Skeletal muscle tissue (tissue), 4 donors: Measurements from ENCODE around the gene FAM177A1. TPM values are rescaled to one million over a fixed set of nuclear protein-coding genes. Genes with fewer than 3 reads are reported as not detected.
A peak's percentile ranks its signal among the peaks of the same experiment; 100 is the strongest.
"Not testable (repeated sequence)": the region's sequence is repeated elsewhere in the genome, so short reads cannot be mapped to it uniquely, and the experiment has no call there.

Source experiments
- H3K27ac ChIP-seq: one replicate; pipeline ENCODE4 v1.7.0; 2013; ENCODE audit warnings: mild to moderate bottlenecking, low read depth, low read length, inconsistent platforms
- H3K27me3 ChIP-seq, 3 donors: one replicate each; pipeline ENCODE4 v1.7.0; 2013; ENCODE audit warnings: low read length in 3 of 3; ENCODE audit not compliant: control insufficient read depth in 3 of 3, insufficient read depth in 3 of 3
- H3K36me3 ChIP-seq, 3 donors: one replicate each; pipeline ENCODE4 v1.7.0; 2013; ENCODE audit warnings: low read length in 3 of 3; ENCODE audit not compliant: control insufficient read depth in 3 of 3, insufficient read depth in 3 of 3
- H3K4me1 ChIP-seq, 3 donors: one replicate each; pipeline ENCODE4 v1.7.0; 2013; ENCODE audit warnings: low read length in 3 of 3, mild to moderate bottlenecking in 3 of 3; ENCODE audit not compliant: control insufficient read depth in 3 of 3, insufficient read depth in 3 of 3
- H3K4me3 ChIP-seq, 3 donors: one replicate each; pipeline ENCODE4 v1.7.0; 2013; ENCODE audit warnings: low read length in 3 of 3
- H3K9ac ChIP-seq, 3 donors: one replicate each; pipeline ENCODE4 v1.7.0; 2013; ENCODE audit warnings: low read length in 3 of 3, mild to moderate bottlenecking in 3 of 3, moderate library complexity in 2 of 3, low read depth in 1 of 3
- H3K9me3 ChIP-seq, 3 donors: one replicate each; pipeline ENCODE4 v1.7.0; 2013; ENCODE audit warnings: low read length in 3 of 3; ENCODE audit not compliant: control insufficient read depth in 3 of 3
- total RNA-seq: library from RNA; depleted of rRNA; stranded (reverse); fragments of >200 nt; gene quantifications from one replicate; pipeline ENCODE4 v1.2.3, GENCODE V29; 2014
- donor health status: Osteomylitis.

Gene FAM177A1
- total RNA-seq, 1 donor from 2014 or later = 13.6 TPM

GRCh38 chr14:35085441-35085840, 39.4 kb downstream of the FAM177A1 start:
- Histone ChIP-seq H3K27me3 (no peaks in the 10 kb centered on the region), H3K36me3 (peaks cover 9 to 48% (median 45%) of the 10 kb centered on the region in 3 donors), H3K9ac (no peak overlapping the region), H3K4me1 (no peaks in the 10 kb centered on the region), H3K9me3 (no peaks in the 10 kb centered on the region), H3K4me3 (no peak overlapping the region), H3K27ac (no peak overlapping the region)

GRCh38 chr14:35088514-35088913, 42.4 kb downstream of the FAM177A1 start:
- Histone ChIP-seq H3K27me3 (no peaks in the 10 kb centered on the region), H3K27ac (no peak overlapping the region), H3K9ac (no peak overlapping the region), H3K9me3 (no peaks in the 10 kb centered on the region), H3K4me1 (no peaks in the 10 kb centered on the region), H3K36me3 (peaks cover 8 to 34% (median 26%) of the 10 kb centered on the region in 3 donors), H3K4me3 (no peak overlapping the region)

DNA sequence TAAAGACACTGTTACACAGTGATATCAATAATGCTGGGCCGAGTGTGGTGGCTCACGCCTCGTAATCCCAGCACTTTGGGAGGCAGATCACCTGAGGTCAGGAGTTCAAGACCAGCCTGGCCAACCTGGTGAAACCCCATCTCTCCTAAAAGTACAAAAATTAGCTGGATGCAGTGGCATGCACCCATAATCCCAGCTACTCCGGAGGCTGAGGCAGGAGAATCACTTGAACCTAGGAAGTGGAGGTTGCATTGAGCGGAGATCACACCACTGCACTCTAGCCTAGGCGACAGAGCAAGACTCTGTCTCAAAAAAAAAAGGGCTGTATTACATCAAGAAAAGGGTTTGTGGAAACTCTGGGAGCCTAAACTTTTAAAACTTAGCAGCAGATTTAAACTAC, 48.6 kb downstream of the FAM177A1 start:
- not testable (repeated sequence) for H3K27me3 ChIP-seq, H3K9me3 ChIP-seq, H3K4me3 ChIP-seq, H3K4me1 ChIP-seq, H3K27ac ChIP-seq, H3K9ac ChIP-seq
- H3K36me3 ChIP-seq = peaks cover 8 to 32% (median 30%) of the 10 kb centered on the region in 3 donors

DNA sequence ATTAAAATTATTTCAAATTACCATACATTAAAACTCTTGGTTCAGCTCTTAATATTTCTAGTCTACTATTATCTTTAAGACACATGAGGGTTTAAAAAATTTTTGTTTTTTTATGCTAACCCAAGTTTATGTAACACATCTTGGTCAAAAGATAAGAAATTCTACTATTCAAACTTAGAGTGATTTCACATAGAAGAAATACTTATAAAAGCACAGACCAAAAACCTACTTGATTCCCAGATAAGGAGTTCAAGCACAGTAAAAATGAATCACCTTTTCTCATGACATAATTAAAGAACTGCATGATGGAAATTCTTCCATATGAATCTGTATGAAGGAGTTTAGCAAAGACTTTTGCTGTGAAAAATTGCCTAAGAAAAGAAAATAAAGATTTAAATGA, 61.8 kb downstream of the FAM177A1 start:
- peaks cover 15 to 53% (median 45%) of the 10 kb centered on the region in 3 donors for H3K36me3 ChIP-seq
- H3K27ac ChIP-seq = no peak overlapping the region
- H3K4me1 ChIP-seq = no peaks in the 10 kb centered on the region

DNA sequence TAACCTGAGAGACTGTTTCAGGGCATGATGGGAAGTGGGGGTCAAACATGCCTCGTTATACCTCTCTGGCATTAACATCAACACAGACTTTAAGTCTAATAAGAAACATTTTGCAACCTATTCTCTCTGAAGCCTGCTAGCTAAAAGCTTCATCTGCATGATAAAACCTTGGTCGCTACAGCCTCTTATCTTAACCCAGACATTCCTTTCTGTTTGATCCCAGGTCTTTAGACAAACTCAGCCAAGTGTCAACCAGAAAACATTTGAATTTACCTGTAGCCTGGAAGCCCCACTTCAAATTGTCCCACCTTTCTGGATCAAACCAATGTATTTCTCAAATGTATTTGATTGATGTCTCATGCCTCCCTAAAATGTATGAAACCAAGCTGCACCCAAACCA, 66.6 kb downstream of the FAM177A1 start:
- Histone ChIP-seq H3K4me3 (no peak overlapping the region), H3K4me1 (no peaks in the 10 kb centered on the region), H3K27me3 (no peaks in the 10 kb centered on the region), H3K36me3 (peaks cover 16 to 51% (median 42%) of the 10 kb centered on the region in 3 donors), H3K9me3 (no peaks in the 10 kb centered on the region), H3K27ac (no peak overlapping the region), H3K9ac (no peak overlapping the region)

More for the DNA sequence above, 61.8 kb downstream of the FAM177A1 start:
- H3K4me3 ChIP-seq = no peak overlapping the region
- H3K9me3 ChIP-seq = no peaks in the 10 kb centered on the region
- H3K27me3 ChIP-seq = no peaks in the 10 kb centered on the region
- H3K9ac ChIP-seq = no peak overlapping the region

DNA sequence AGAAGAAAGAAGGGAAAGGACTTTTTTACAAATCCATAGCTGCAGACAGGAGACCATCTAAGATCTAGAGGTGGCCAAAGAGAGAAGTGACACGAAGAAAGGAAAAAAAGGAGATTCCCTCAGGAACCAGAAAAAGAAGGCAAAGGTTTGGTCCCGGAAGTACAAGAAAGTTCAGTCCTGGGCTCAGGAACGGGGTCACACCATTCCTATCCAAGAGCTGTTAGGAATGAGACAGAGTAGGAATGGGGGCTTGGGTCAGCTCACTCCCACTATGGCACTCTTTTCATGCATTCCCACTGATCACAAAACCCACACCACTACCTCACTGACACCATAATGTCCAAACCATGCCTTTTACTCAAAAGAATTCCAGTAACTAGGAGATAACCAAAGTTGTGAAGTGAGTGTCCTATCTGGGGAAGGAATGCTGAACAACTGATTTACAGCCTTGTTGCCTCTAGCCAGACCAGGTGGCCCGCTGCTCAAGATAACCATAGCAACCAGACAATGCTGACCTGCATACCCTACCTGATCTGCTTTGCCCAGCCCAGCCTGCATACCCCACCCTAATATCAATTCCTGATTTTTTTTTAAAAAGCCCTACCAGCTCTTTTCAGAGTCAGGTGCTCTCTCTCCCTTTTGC, 67.4 kb downstream of the FAM177A1 start:
- Histone ChIP-seq H3K9me3 (no peaks in the 10 kb centered on the region), H3K4me1 (no peaks in the 10 kb centered on the region), H3K27me3 (no peaks in the 10 kb centered on the region), H3K9ac (no peak overlapping the region), H3K36me3 (peaks cover 16 to 48% (median 42%) of the 10 kb centered on the region in 3 donors), H3K4me3 (no peak overlapping the region), H3K27ac (no peak overlapping the region)

DNA sequence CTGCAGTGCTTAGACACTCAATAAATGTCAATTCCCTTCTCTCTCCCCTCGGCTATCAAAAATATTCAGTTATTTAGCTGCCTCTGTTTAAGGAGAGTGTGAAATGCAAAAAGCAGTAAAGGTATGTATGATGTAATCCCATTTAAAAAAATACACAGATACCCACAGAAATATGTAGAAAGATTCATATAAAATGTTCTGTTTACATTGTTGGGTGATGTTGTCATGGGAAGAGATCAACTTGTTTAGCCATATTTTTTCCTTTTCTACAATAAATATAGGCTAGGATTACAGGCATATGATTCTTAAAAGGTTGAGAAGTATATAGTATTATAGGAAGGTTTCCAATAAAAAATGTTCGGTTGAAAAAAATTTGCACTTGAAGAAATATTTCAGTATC, 68.0 kb downstream of the FAM177A1 start:
- H3K4me3 ChIP-seq = no peak overlapping the region
- H3K9me3 ChIP-seq = no peaks in the 10 kb centered on the region
- no peak overlapping the region for H3K27ac ChIP-seq
- H3K9ac ChIP-seq = no peak overlapping the region
- no peaks in the 10 kb centered on the region for H3K27me3 ChIP-seq
- H3K36me3 ChIP-seq = peaks cover 16 to 48% (median 42%) of the 10 kb centered on the region in 3 donors
- H3K4me1 ChIP-seq = no peaks in the 10 kb centered on the region

DNA sequence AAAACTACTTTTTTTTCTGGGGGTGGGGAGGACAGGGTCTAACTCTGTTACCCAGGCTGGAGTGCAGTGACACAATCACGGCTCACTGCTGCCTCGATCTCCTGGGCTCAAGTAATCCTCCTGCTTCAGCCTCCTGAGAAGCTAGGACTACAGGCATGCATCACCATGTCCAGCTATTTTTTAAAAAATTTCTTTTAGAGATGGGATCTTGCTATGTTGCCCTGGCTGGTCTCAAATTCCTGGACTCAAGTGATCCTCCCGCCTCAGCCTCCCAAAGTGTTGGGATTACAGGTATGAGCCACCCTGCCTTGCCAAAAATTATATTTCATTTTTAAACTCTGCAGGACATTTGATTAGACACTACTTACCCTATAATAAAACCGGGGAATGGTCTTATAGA, 70.2 kb downstream of the FAM177A1 start:
- no peak overlapping the region for H3K27ac ChIP-seq
- no peaks in the 10 kb centered on the region for H3K9me3 ChIP-seq
- H3K27me3 ChIP-seq = no peaks in the 10 kb centered on the region
- H3K4me3 ChIP-seq = no peak overlapping the region
- peaks cover 3 to 6% (median 4%) of the 10 kb centered on the region in 3 donors for H3K4me1 ChIP-seq
- H3K9ac ChIP-seq = no peak overlapping the region
- peaks cover 11 to 31% (median 26%) of the 10 kb centered on the region in 3 donors for H3K36me3 ChIP-seq

DNA sequence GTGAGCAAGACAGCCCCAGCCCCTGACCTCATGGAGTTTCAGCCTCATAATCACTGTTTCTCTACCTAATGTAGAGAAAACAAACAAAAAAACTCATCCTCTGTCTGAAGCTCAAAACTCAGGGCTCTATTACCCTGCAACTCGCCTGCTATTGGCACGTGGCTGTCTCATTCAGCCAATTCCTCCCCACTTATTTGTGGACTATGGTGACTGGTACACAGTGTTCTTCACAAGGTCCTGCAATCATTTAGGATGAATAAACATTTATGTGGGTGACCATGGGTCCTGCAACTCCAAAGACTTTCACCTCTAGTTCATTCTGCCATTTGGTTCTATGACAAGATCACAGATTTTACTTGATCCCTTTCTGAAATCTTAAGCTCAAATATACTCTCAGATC, 71.0 kb downstream of the FAM177A1 start:
- no peak overlapping the region for H3K4me3 ChIP-seq
- H3K27me3 ChIP-seq = no peaks in the 10 kb centered on the region
- H3K9me3 ChIP-seq = no peaks in the 10 kb centered on the region
- no peak overlapping the region for H3K27ac ChIP-seq
- H3K36me3 ChIP-seq = peaks cover 11 to 25% (median 17%) of the 10 kb centered on the region in 3 donors
- peaks cover 3 to 6% (median 4%) of the 10 kb centered on the region in 3 donors for H3K4me1 ChIP-seq
- H3K9ac ChIP-seq = no peak overlapping the region

GRCh38 chr14:35121026-35121886, 75.2 kb downstream of the FAM177A1 start:
- no peaks in the 10 kb centered on the region for H3K27me3 ChIP-seq
- peak overlapping the region; percentile 92 to 97 (median 97) for H3K4me3 ChIP-seq
- H3K9ac ChIP-seq = peak overlapping the region; percentile 91 to 98 (median 98)
- peaks cover 0 to 5% (median 2%) of the 10 kb centered on the region in 3 donors for H3K36me3 ChIP-seq
- no peaks in the 10 kb centered on the region for H3K9me3 ChIP-seq
- H3K27ac ChIP-seq = peak overlapping the region; percentile 96
- peaks cover 14 to 21% (median 15%) of the 10 kb centered on the region in 3 donors for H3K4me1 ChIP-seq
